Measurements from ENCODE around the gene MAGEB4.

MAGEB4 gene

DNA sequence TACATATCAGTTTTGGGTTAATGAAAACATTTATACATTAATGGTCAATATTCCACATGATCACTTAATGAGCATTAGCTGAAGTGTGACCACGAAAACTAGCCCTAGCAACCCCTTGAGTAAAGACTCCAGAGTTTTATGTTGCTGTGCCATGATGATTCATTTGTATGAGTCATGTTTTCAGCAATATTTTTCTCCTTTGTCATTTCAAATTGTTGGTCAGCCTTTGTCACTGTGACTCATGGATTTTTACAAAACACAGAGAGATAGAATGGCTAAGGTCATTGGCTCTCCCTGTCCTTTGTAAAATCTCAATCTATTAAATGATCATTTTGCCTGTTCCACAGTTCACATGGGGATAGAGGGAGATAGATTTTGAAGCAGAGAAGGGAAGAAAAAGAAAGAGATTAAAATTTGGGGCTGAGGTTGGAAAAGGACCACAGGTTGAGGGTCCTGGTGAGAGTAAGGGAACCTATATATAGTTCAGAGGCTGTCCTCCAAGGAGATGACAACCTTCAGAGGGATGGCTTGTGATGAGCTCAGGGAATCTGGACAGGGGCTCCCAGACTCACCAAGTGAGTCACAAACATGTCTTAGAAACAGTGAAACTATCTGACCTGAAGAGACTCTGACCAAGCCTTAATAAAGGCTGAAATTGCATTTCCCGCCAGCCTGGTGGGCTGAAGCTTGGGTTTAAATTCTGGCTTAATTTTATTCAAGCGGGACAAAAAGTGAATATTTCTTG, 41.8 kb downstream of the MAGEB4 start:
- no peak for DNase-seq (ENCODE audit: low read depth)
